ENCODE data around the gene NAALADL2. TPM values are rescaled to one million over a fixed set of nuclear protein-coding genes. Genes with fewer than 3 reads are reported as not detected.

Gene NAALADL2
- total RNA-seq, 4 donors from 2014 or later, result 7.0 to 34.7 (median 18.4) TPM

GRCh38 chr3:175726228-175726627 lies 867.1 kb downstream of the NAALADL2 start:
- no peak overlapping the region for H3K27ac ChIP-seq
- H3K36me3 ChIP-seq, result no peaks in the 10 kb centered on the region
- TF ChIP-seq, protein P1, sequence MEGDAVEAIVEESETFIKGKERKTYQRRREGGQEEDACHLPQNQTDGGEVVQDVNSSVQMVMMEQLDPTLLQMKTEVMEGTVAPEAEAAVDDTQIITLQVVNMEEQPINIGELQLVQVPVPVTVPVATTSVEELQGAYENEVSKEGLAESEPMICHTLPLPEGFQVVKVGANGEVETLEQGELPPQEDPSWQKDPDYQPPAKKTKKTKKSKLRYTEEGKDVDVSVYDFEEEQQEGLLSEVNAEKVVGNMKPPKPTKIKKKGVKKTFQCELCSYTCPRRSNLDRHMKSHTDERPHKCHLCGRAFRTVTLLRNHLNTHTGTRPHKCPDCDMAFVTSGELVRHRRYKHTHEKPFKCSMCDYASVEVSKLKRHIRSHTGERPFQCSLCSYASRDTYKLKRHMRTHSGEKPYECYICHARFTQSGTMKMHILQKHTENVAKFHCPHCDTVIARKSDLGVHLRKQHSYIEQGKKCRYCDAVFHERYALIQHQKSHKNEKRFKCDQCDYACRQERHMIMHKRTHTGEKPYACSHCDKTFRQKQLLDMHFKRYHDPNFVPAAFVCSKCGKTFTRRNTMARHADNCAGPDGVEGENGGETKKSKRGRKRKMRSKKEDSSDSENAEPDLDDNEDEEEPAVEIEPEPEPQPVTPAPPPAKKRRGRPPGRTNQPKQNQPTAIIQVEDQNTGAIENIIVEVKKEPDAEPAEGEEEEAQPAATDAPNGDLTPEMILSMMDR (IDR thresholded peaks at IDR 0.05), result no peak
- TF ChIP-seq POLR2A (IDR thresholded peaks at IDR 0.05), result no peak
- H3K27me3 ChIP-seq, result no peaks in the 10 kb centered on the region
- H3K4me3 ChIP-seq, result no peak overlapping the region
- no peaks in the 10 kb centered on the region for H3K4me1 ChIP-seq
- no peak for DNase-seq
- H3K9me3 ChIP-seq, result no peaks in the 10 kb centered on the region

- no peak overlapping the region for H3K4me3 ChIP-seq
- no peaks in the 10 kb centered on the region for H3K9me3 ChIP-seq
- H3K27me3 ChIP-seq, result no peaks in the 10 kb centered on the region
- no peak for DNase-seq
- H3K36me3 ChIP-seq, result no peaks in the 10 kb centered on the region
- TF ChIP-seq, protein P1 (IDR thresholded peaks at IDR 0.05), result no peak
- TF ChIP-seq POLR2A (IDR thresholded peaks at IDR 0.05), result no peak
- no peak overlapping the region for H3K27ac ChIP-seq
- H3K4me1 ChIP-seq, result no peaks in the 10 kb centered on the region
These were observed 869.4 kb downstream of the NAALADL2 start for GRCh38 chr3:175728566-175728965.

DNA sequence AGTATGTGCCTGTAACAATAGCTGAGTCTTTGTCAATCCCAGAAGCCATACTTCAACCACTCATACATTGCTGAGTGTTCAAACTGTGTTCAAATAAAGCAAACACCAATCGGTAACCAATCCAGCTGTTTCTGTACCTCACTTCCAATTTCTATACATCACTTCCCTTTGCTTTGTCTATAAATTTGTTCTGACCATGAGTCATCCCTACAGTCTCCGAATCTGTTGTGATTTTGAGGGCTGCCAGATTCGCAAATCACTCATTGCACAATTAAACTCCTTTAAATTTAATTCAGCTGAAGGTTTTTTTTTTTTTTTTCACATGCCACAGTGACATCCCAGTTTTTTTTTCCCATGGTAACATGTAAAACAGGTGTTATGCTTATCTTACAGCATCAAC lies 870.3 kb downstream of the NAALADL2 start:
- TF ChIP-seq, protein P1 (IDR thresholded peaks at IDR 0.05), result no peak
- no peak for TF ChIP-seq POLR2A (IDR thresholded peaks at IDR 0.05)
- Histone ChIP-seq H3K27me3 (no peaks in the 10 kb centered on the region), H3K27ac (no peak overlapping the region), H3K4me1 (no peaks in the 10 kb centered on the region), H3K9me3 (no peaks in the 10 kb centered on the region), H3K4me3 (no peak overlapping the region), H3K36me3 (no peaks in the 10 kb centered on the region)
- no peak for DNase-seq

- Histone ChIP-seq H3K4me3 (no peak overlapping the region), H3K9me3 (no peaks in the 10 kb centered on the region), H3K4me1 (no peaks in the 10 kb centered on the region), H3K27me3 (no peaks in the 10 kb centered on the region), H3K36me3 (no peaks in the 10 kb centered on the region), H3K27ac (no peak overlapping the region)
- no peak for TF ChIP-seq POLR2A (IDR thresholded peaks at IDR 0.05)
- TF ChIP-seq, protein P1 (IDR thresholded peaks at IDR 0.05), result no peak
- DNase-seq, result no peak
These were observed 872.4 kb downstream of the NAALADL2 start for GRCh38 chr3:175731543-175731942.

DNA sequence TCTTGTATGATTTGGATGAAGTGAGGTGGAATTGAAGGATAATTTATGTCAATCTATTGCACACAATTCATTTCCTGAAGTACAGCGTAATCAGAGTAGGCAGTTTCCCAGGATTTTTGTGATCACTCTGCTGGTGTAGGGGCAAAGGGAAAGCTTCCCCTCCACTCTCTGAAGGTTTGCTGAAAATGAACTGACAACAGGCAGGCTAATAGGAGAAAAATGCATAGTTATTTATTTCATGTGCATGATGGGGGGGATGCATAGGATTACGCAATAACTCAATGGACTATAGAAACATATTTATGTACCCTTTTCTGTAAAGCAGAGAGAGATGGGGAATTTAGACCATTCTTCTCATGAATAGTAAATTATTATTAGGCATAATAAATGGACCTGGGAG lies 872.9 kb downstream of the NAALADL2 start:
- DNase-seq, result no peak
- H3K36me3 ChIP-seq, result no peaks in the 10 kb centered on the region
- H3K27ac ChIP-seq, result no peak overlapping the region
- H3K4me3 ChIP-seq, result no peak overlapping the region
- TF ChIP-seq, protein P1 (IDR thresholded peaks at IDR 0.05), result no peak
- TF ChIP-seq POLR2A (IDR thresholded peaks at IDR 0.05), result no peak
- no peaks in the 10 kb centered on the region for H3K9me3 ChIP-seq
- no peaks in the 10 kb centered on the region for H3K27me3 ChIP-seq
- H3K4me1 ChIP-seq, result no peaks in the 10 kb centered on the region

- no peak for TF ChIP-seq POLR2A (IDR thresholded peaks at IDR 0.05)
- TF ChIP-seq, protein P1 (IDR thresholded peaks at IDR 0.05), result no peak
- H3K27me3 ChIP-seq, result no peaks in the 10 kb centered on the region
- H3K4me1 ChIP-seq, result no peaks in the 10 kb centered on the region
- DNase-seq, result no peak
- H3K36me3 ChIP-seq, result no peaks in the 10 kb centered on the region
- H3K4me3 ChIP-seq, result no peak overlapping the region
- H3K9me3 ChIP-seq, result no peaks in the 10 kb centered on the region
- H3K27ac ChIP-seq, result no peak overlapping the region
These were observed 876.7 kb downstream of the NAALADL2 start for GRCh38 chr3:175735866-175736265.
